Measurements from ENCODE around the gene AGO4.
A peak's percentile ranks its signal among the peaks of the same experiment; 100 is the strongest.

The AGO4 gene

GRCh38 chr1:35856964-35857363, 49.1 kb downstream of the AGO4 start:
- H3K4me1 ChIP-seq (ENCODE audit: insufficient read depth, low read length, severe bottlenecking), result no peaks in the 10 kb centered on the region

GRCh38 chr1:35857830-35858229, 50.0 kb downstream of the AGO4 start:
- no peaks in the 10 kb centered on the region for H3F3A ChIP-seq (ENCODE audit: insufficient read depth, low read length)
- no peaks in the 10 kb centered on the region for H3K79me2 ChIP-seq (ENCODE audit: insufficient read depth, low read length)
- no peak overlapping the region for H3K4me2 ChIP-seq (ENCODE audit: low read length)
- no peak overlapping the region for H3K4me3 ChIP-seq (ENCODE audit: low read depth, low read length, poor library complexity, severe bottlenecking)
- H3K27ac ChIP-seq (ENCODE audit: low read depth, low read length, poor library complexity, severe bottlenecking), result no peak overlapping the region
- H3K9me3 ChIP-seq (ENCODE audit: low read length), result no peaks in the 10 kb centered on the region
- no peak overlapping the region for H2AFZ ChIP-seq (ENCODE audit: low read length)
- no peaks in the 10 kb centered on the region for H3K36me3 ChIP-seq (ENCODE audit: insufficient read depth, low read length)
- no peaks in the 10 kb centered on the region for H3K4me1 ChIP-seq (ENCODE audit: insufficient read depth, low read length, severe bottlenecking)
- no peaks in the 10 kb centered on the region for H3K9me2 ChIP-seq (ENCODE audit: low read depth, low read length)
- H3K9ac ChIP-seq (ENCODE audit: low read length), result no peak overlapping the region
- no peaks in the 10 kb centered on the region for H4K20me1 ChIP-seq (ENCODE audit: insufficient read depth, low read length)
- TF ChIP-seq CTCF (IDR thresholded peaks at IDR 0.05; ENCODE audit: low read length) (peak; percentile 48; the same call in 1 of the 2 replicates), EZH2 (IDR thresholded peaks at IDR 0.05; ENCODE audit: borderline replicate concordance, low read length) (no peak)
- H3K27me3 ChIP-seq (ENCODE audit: insufficient read depth, low read length), result no peaks in the 10 kb centered on the region

More at GRCh38 chr1:35856964-35857363, 49.1 kb downstream of the AGO4 start:
- Histone ChIP-seq H3K27ac (ENCODE audit: low read depth, low read length, poor library complexity, severe bottlenecking) (no peak overlapping the region), H3K9me2 (ENCODE audit: low read depth, low read length) (no peaks in the 10 kb centered on the region), H3K79me2 (ENCODE audit: insufficient read depth, low read length) (no peaks in the 10 kb centered on the region), H3K4me2 (ENCODE audit: low read length) (no peak overlapping the region), H2AFZ (ENCODE audit: low read length) (no peak overlapping the region), H3K36me3 (ENCODE audit: insufficient read depth, low read length) (no peaks in the 10 kb centered on the region), H3K9ac (ENCODE audit: low read length) (no peak overlapping the region), H3K27me3 (ENCODE audit: insufficient read depth, low read length) (no peaks in the 10 kb centered on the region), H3F3A (ENCODE audit: insufficient read depth, low read length) (no peaks in the 10 kb centered on the region), H3K9me3 (ENCODE audit: low read length) (no peaks in the 10 kb centered on the region), H4K20me1 (ENCODE audit: insufficient read depth, low read length) (no peaks in the 10 kb centered on the region), H3K4me3 (ENCODE audit: low read depth, low read length, poor library complexity, severe bottlenecking) (no peak overlapping the region)
- TF ChIP-seq CTCF (IDR thresholded peaks at IDR 0.05; ENCODE audit: low read length), result no peak
- TF ChIP-seq EZH2 (IDR thresholded peaks at IDR 0.05; ENCODE audit: borderline replicate concordance, low read length), result no peak

- Histone ChIP-seq H2AFZ (ENCODE audit: low read length) (no peak overlapping the region), H4K20me1 (ENCODE audit: insufficient read depth, low read length) (no peaks in the 10 kb centered on the region), H3K79me2 (ENCODE audit: insufficient read depth, low read length) (no peaks in the 10 kb centered on the region), H3K9me3 (ENCODE audit: low read length) (no peaks in the 10 kb centered on the region), H3K4me2 (ENCODE audit: low read length) (no peak overlapping the region), H3K36me3 (ENCODE audit: insufficient read depth, low read length) (no peaks in the 10 kb centered on the region), H3K27me3 (ENCODE audit: insufficient read depth, low read length) (no peaks in the 10 kb centered on the region), H3K9me2 (ENCODE audit: low read depth, low read length) (no peaks in the 10 kb centered on the region), H3F3A (ENCODE audit: insufficient read depth, low read length) (no peaks in the 10 kb centered on the region), H3K9ac (ENCODE audit: low read length) (no peak overlapping the region), H3K4me1 (ENCODE audit: insufficient read depth, low read length, severe bottlenecking) (no peaks in the 10 kb centered on the region), H3K4me3 (ENCODE audit: low read depth, low read length, poor library complexity, severe bottlenecking) (no peak overlapping the region), H3K27ac (ENCODE audit: low read depth, low read length, poor library complexity, severe bottlenecking) (no peak overlapping the region)
- no peak for TF ChIP-seq CTCF (IDR thresholded peaks at IDR 0.05; ENCODE audit: low read length)
- TF ChIP-seq EZH2 (IDR thresholded peaks at IDR 0.05; ENCODE audit: borderline replicate concordance, low read length), result no peak
Observed at GRCh38 chr1:35860696-35861095, 52.9 kb downstream of the AGO4 start.
